Calu3 (cell line): ENCODE measurements around the gene TIRAP. TPM values are rescaled to one million over a fixed set of nuclear protein-coding genes. Genes with fewer than 3 reads are reported as not detected.

Experiments
- BruUV-seq: library from RNA; stranded (reverse); fragments of 400-500 nt; replicated peaks from 2 replicates; lab custom pipeline; 2021; lab: Mats Ljungman, UMichigan
- CTCF ChIA-PET: fragments of 300-600 bp; sonication (Branson Sonifier 250); formaldehyde crosslinking; loops from one replicate; lab custom pipeline; 2022; ENCODE audit warnings: antibody characterized with exemption; lab: Charles Lee
- DNase-seq: peaks from one replicate; pipeline ENCODE4 v3.0.0; 2022
- H3K27ac Mint-ChIP-seq: one replicate; pipeline ENCODE4 v1.8.0; 2022; ENCODE audit warnings: mixed read lengths; ENCODE audit not compliant: unreplicated experiment
- H3K27me3 Mint-ChIP-seq: one replicate; pipeline ENCODE4 v1.8.0; 2022; ENCODE audit warnings: mixed read lengths; ENCODE audit not compliant: unreplicated experiment
- H3K36me3 Mint-ChIP-seq: one replicate; pipeline ENCODE4 v1.8.0; 2022; ENCODE audit warnings: mild to moderate bottlenecking, moderate library complexity, mixed read lengths; ENCODE audit not compliant: insufficient read depth, unreplicated experiment
- H3K4me1 Mint-ChIP-seq: one replicate; pipeline ENCODE4 v1.8.0; 2022; ENCODE audit warnings: mild to moderate bottlenecking, low read depth, mixed read lengths; ENCODE audit not compliant: unreplicated experiment
- H3K4me3 Mint-ChIP-seq: one replicate; pipeline ENCODE4 v1.8.0; 2022; ENCODE audit warnings: mild to moderate bottlenecking, low read depth, moderate library complexity, mixed read lengths; ENCODE audit not compliant: unreplicated experiment
- H3K9me3 Mint-ChIP-seq: one replicate; pipeline ENCODE4 v1.8.0; 2022; ENCODE audit warnings: low read depth, mixed read lengths; ENCODE audit not compliant: unreplicated experiment
- CTCF ChIP-seq: fragments of 200-600 bp; IDR thresholded peaks from one replicate; pipeline ENCODE4 v1.8.0; 2022; ENCODE audit warnings: antibody characterized with exemption; ENCODE audit not compliant: unreplicated experiment
- intact Hi-C: fragments of 100-400 bp; cut with micrococcal nuclease; formaldehyde crosslinking; loops from one replicate; pipeline ENCODE4 v1.10.0; 2022; ENCODE audit not compliant: unreplicated experiment
- total RNA-seq: library from RNA; stranded (reverse); gene quantifications from 2 replicates; pipeline ENCODE4 v1.2.3, GENCODE V29; 2022

TIRAP gene
- total RNA-seq, 1 experiment from 2014 or later: 8.1 TPM

GRCh38 chr11:126338346-126339055, 55.6 kb downstream of the TIRAP start:
- no TSS peak for BruUV-seq
- DNase-seq: no peak
- Mint-ChIP-seq H3K27me3 (no peaks in the 10 kb centered on the region), H3K4me1 (peaks cover 48% of the 10 kb centered on the region), H3K36me3 (peaks cover 38% of the 10 kb centered on the region), H3K9me3 (no peaks in the 10 kb centered on the region), H3K4me3 (peak overlapping the region; percentile 40), H3K27ac (peak overlapping the region; percentile 87)
- CTCF ChIA-PET: no interaction called here
- intact Hi-C loops: no loop called here
- no peak for TF ChIP-seq CTCF

- BruUV-seq: TSS peak; percentile 51
- intact Hi-C loops: no loop called here
- H3K36me3 Mint-ChIP-seq: peaks cover 43% of the 10 kb centered on the region
- no peaks in the 10 kb centered on the region for H3K9me3 Mint-ChIP-seq
- H3K27ac Mint-ChIP-seq: peak overlapping the region; percentile 87
- CTCF ChIA-PET: interaction anchor here (0.6 to 1.8 kb wide), 4 partner anchors 10 to 141 kb away, joined by 3 to 5 read pairs (median 4); no protein-coding TSS in a partner anchor
- H3K4me1 Mint-ChIP-seq: peaks cover 48% of the 10 kb centered on the region
- TF ChIP-seq CTCF: no peak
- DNase-seq: no peak
- H3K27me3 Mint-ChIP-seq: no peaks in the 10 kb centered on the region
- peak overlapping the region; percentile 40 for H3K4me3 Mint-ChIP-seq
Observed at GRCh38 chr11:126339073-126339862, 56.4 kb downstream of the TIRAP start.

GRCh38 chr11:126339863-126340434, 57.1 kb downstream of the TIRAP start:
- peak; percentile 71 for DNase-seq
- H3K4me3 Mint-ChIP-seq: peak overlapping the region; percentile 40
- peaks cover 44% of the 10 kb centered on the region for H3K4me1 Mint-ChIP-seq
- intact Hi-C loops: no loop called here
- peak overlapping the region; percentile 87 for H3K27ac Mint-ChIP-seq
- CTCF ChIA-PET: interaction anchor here (0.6 to 1.8 kb wide), 4 partner anchors 11 to 141 kb away, joined by 3 to 5 read pairs (median 4); no protein-coding TSS in a partner anchor
- no TSS peak for BruUV-seq
- no peaks in the 10 kb centered on the region for H3K27me3 Mint-ChIP-seq
- no peak for TF ChIP-seq CTCF
- H3K9me3 Mint-ChIP-seq: no peaks in the 10 kb centered on the region
- peaks cover 43% of the 10 kb centered on the region for H3K36me3 Mint-ChIP-seq

- BruUV-seq: no TSS peak
- Mint-ChIP-seq H3K9me3 (no peaks in the 10 kb centered on the region), H3K27ac (peak overlapping the region; percentile 87), H3K4me3 (no peak overlapping the region), H3K4me1 (peaks cover 45% of the 10 kb centered on the region), H3K36me3 (peaks cover 51% of the 10 kb centered on the region), H3K27me3 (no peaks in the 10 kb centered on the region)
- no peak for DNase-seq
- no peak for TF ChIP-seq CTCF
- CTCF ChIA-PET: interaction anchor here (0.5 to 1.8 kb wide), 3 partner anchors 14 to 1571 kb away, joined by 3 to 4 read pairs (median 3); partner anchors contain the start of gene ST3GAL4
- intact Hi-C loops: no loop called here
Observed at GRCh38 chr11:126340960-126341606, 58.2 kb downstream of the TIRAP start.
